Sigmoid colon (tissue), 7 donors: Measurements from ENCODE around the gene CTNNBL1. TPM values are rescaled to one million over a fixed set of nuclear protein-coding genes. Genes with fewer than 3 reads are reported as not detected.

ENCODE experiments used
- DNase-seq: peaks from one replicate; pipeline ENCODE4 v3.0.0-alpha.2; 2019
- H3K27ac ChIP-seq, 4 donors: fragments of 200-600 bp; sonication (generic); one replicate each; pipeline ENCODE4 v1.5.1; 2016 to 2019; ENCODE audit warnings: mild to moderate bottlenecking in 1 of 4
- H3K27me3 ChIP-seq, 3 donors: fragments of 200-600 bp; sonication (generic); one replicate each; pipeline ENCODE4 v1.5.1; 2019; ENCODE audit warnings: mild to moderate bottlenecking in 1 of 3
- H3K36me3 ChIP-seq, 4 donors: fragments of 200-600 bp; sonication (generic); one replicate each; pipeline ENCODE4 v1.5.1; 2016 to 2019
- H3K4me1 ChIP-seq, 4 donors: fragments of 200-600 bp; sonication (generic); one replicate each; pipeline ENCODE4 v1.5.1; 2017 to 2019
- H3K4me3 ChIP-seq, 4 donors: fragments of 200-600 bp; sonication (generic); one replicate each; pipeline ENCODE4 v1.5.1; 2017 to 2019; ENCODE audit warnings: mild to moderate bottlenecking in 2 of 4, moderate library complexity in 1 of 4
- H3K9me3 ChIP-seq, 4 donors: fragments of 200-600 bp in 3 of 4; sonication (generic) in 3 of 4; one replicate each; pipeline versions ENCODE4 v1.5.1 to v1.6.1; 2013 to 2019
- CTCF ChIP-seq, 4 experiments: fragments of 450-650 bp in 3 of 4; fragments of 200-600 bp in 1 of 4; IDR thresholded peaks; one replicate each; pipeline ENCODE4 v1.5.1; 2016 to 2019; ENCODE audit warnings: antibody characterized with exemption in 4 of 4, mild to moderate bottlenecking in 3 of 4, moderate library complexity in 2 of 4
- EP300 ChIP-seq, 4 donors: sonication (generic); formaldehyde crosslinking; IDR thresholded peaks; one replicate each; pipeline ENCODE4 v1.6.1; 2017; ENCODE audit warnings: antibody characterized with exemption in 4 of 4
- POLR2A ChIP-seq, 2 donors: fragments of 450-650 bp; IDR thresholded peaks; one replicate each; pipeline ENCODE4 v1.6.1; 2016; ENCODE audit warnings: antibody characterized with exemption in 2 of 2, mild to moderate bottlenecking in 2 of 2, moderate library complexity in 2 of 2
- POLR2AphosphoS5 ChIP-seq, 4 donors: sonication (generic); formaldehyde crosslinking; IDR thresholded peaks; one replicate each; pipeline ENCODE4 v1.6.1; 2017; ENCODE audit warnings: antibody characterized with exemption in 4 of 4
- WGBS, 2 donors: extraction: QIAGEN DNeasy Blood & Tissue Kit; methylation state at CpG; one replicate each; pipeline ENCODE4 v1.1.7; 2013; 5-methylcytosine and 5-hydroxymethylcytosine counted together
- intact Hi-C: fragments of 100-400 bp; cut with DNase I; formaldehyde crosslinking; loops from one replicate; pipeline ENCODE4 v1.15.1; 2023
- polyA plus RNA-seq, 3 donors: library from polyadenylated mRNA; stranded (reverse); fragments of 200-250 nt; gene quantifications; one replicate each; pipeline ENCODE4 v1.2.3, GENCODE V29; 2013
- total RNA-seq, 4 donors: library from RNA; depleted of rRNA; stranded (reverse); fragments of >200 nt; gene quantifications; one replicate each; pipeline ENCODE4 v1.1.0, GENCODE V29; 2016
- donor health status: healthy with polysubstance abuse.
- donor health status: Bipolar disorder and iron deficiency.
- donor health status: healthy.

Gene CTNNBL1
- total and polyA plus RNA-seq, 7 donors, result 27.3 to 47.9 (median 34.8) TPM

- Histone ChIP-seq H3K36me3 (peaks cover 0 to 24% (median 9%) of the 10 kb centered on the region in 4 donors), H3K4me3 (no peak overlapping the region), H3K9me3 (no peaks in the 10 kb centered on the region), H3K4me1 (no peaks in the 10 kb centered on the region), H3K27me3 (no peaks in the 10 kb centered on the region), H3K27ac (no peak overlapping the region)
- DNase-seq, result no peak
- TF ChIP-seq POLR2A (IDR thresholded peaks at IDR 0.05) (no peak), POLR2AphosphoS5 (IDR thresholded peaks at IDR 0.05) (no peak)
- intact Hi-C loops, result no loop called here
- WGBS, 2 donors, result 87 to 94% methylated on average over 2 of the region's 2 CpGs
Observed at GRCh38 chr20:37798312-37798711, 104.5 kb downstream of the CTNNBL1 start.

GRCh38 chr20:37800618-37801017 is 106.8 kb downstream of the CTNNBL1 start:
- Histone ChIP-seq H3K27ac (no peak overlapping the region), H3K9me3 (no peaks in the 10 kb centered on the region), H3K4me3 (no peak overlapping the region), H3K27me3 (no peaks in the 10 kb centered on the region), H3K36me3 (peaks cover 0 to 33% (median 11%) of the 10 kb centered on the region in 4 donors), H3K4me1 (no peaks in the 10 kb centered on the region)
- 92 to 96% methylated on average over 4 of the region's 4 CpGs for WGBS, 2 donors
- no peak for TF ChIP-seq CTCF (IDR thresholded peaks at IDR 0.05)
- TF ChIP-seq POLR2AphosphoS5 (IDR thresholded peaks at IDR 0.05), result no peak
- no peak for TF ChIP-seq EP300 (IDR thresholded peaks at IDR 0.05)
- TF ChIP-seq POLR2A (IDR thresholded peaks at IDR 0.05), result no peak
- intact Hi-C loops, result no loop called here
- DNase-seq, result no peak

- no peaks in the 10 kb centered on the region for H3K9me3 ChIP-seq
- no peak overlapping the region for H3K4me3 ChIP-seq
- H3K4me1 ChIP-seq, result no peaks in the 10 kb centered on the region
- H3K27ac ChIP-seq, result no peak overlapping the region
- intact Hi-C loops, result no loop called here
- WGBS, 2 donors, result 78 to 79% methylated on average over 2 of the region's 2 CpGs
- peaks cover 0 to 33% (median 11%) of the 10 kb centered on the region in 4 donors for H3K36me3 ChIP-seq
- TF ChIP-seq CTCF (IDR thresholded peaks at IDR 0.05), result no peak
- no peak for TF ChIP-seq EP300 (IDR thresholded peaks at IDR 0.05)
- TF ChIP-seq POLR2AphosphoS5 (IDR thresholded peaks at IDR 0.05), result no peak
- TF ChIP-seq POLR2A (IDR thresholded peaks at IDR 0.05), result no peak
- H3K27me3 ChIP-seq, result no peaks in the 10 kb centered on the region
- no peak for DNase-seq
Observed at GRCh38 chr20:37801921-37802320, 108.1 kb downstream of the CTNNBL1 start.

- no peak overlapping the region for H3K4me3 ChIP-seq
- no peaks in the 10 kb centered on the region for H3K9me3 ChIP-seq
- 62 to 90% methylated on average over 8 of the region's 8 CpGs for WGBS, 2 donors
- DNase-seq, result no peak
- H3K4me1 ChIP-seq, result no peaks in the 10 kb centered on the region
- intact Hi-C loops, result no loop called here
- H3K27ac ChIP-seq, result no peak overlapping the region
- peaks cover 0 to 42% (median 8%) of the 10 kb centered on the region in 4 donors for H3K36me3 ChIP-seq
- no peak for TF ChIP-seq POLR2A (IDR thresholded peaks at IDR 0.05)
- TF ChIP-seq POLR2AphosphoS5 (IDR thresholded peaks at IDR 0.05), result no peak
- no peak for TF ChIP-seq CTCF (IDR thresholded peaks at IDR 0.05)
- no peak for TF ChIP-seq EP300 (IDR thresholded peaks at IDR 0.05)
- no peaks in the 10 kb centered on the region for H3K27me3 ChIP-seq
Observed at GRCh38 chr20:37803438-37804307, 109.8 kb downstream of the CTNNBL1 start.

GRCh38 chr20:37804584-37805566 is 111.0 kb downstream of the CTNNBL1 start:
- no peak for TF ChIP-seq CTCF (IDR thresholded peaks at IDR 0.05)
- no peak for TF ChIP-seq EP300 (IDR thresholded peaks at IDR 0.05)
- TF ChIP-seq POLR2A (IDR thresholded peaks at IDR 0.05), result no peak
- TF ChIP-seq POLR2AphosphoS5 (IDR thresholded peaks at IDR 0.05), result no peak
- Histone ChIP-seq H3K4me1 (no peaks in the 10 kb centered on the region), H3K27ac (no peak overlapping the region), H3K4me3 (no peak overlapping the region), H3K9me3 (no peaks in the 10 kb centered on the region), H3K27me3 (no peaks in the 10 kb centered on the region), H3K36me3 (peaks cover 0 to 41% (median 4%) of the 10 kb centered on the region in 4 donors)
- intact Hi-C loops, result no loop called here
- DNase-seq, result no peak
- 71 to 91% methylated on average over 16 of the region's 16 CpGs for WGBS, 2 donors
